NCI-H748 treated with DMSO at 0.1 percent for 48 hours (cell line): ENCODE data around the gene FAF1.

Experiments used
- DNase-seq: peaks from one replicate; lab custom pipeline; 2025; lab: John Stamatoyannopoulos, UW

FAF1 gene

DNA sequence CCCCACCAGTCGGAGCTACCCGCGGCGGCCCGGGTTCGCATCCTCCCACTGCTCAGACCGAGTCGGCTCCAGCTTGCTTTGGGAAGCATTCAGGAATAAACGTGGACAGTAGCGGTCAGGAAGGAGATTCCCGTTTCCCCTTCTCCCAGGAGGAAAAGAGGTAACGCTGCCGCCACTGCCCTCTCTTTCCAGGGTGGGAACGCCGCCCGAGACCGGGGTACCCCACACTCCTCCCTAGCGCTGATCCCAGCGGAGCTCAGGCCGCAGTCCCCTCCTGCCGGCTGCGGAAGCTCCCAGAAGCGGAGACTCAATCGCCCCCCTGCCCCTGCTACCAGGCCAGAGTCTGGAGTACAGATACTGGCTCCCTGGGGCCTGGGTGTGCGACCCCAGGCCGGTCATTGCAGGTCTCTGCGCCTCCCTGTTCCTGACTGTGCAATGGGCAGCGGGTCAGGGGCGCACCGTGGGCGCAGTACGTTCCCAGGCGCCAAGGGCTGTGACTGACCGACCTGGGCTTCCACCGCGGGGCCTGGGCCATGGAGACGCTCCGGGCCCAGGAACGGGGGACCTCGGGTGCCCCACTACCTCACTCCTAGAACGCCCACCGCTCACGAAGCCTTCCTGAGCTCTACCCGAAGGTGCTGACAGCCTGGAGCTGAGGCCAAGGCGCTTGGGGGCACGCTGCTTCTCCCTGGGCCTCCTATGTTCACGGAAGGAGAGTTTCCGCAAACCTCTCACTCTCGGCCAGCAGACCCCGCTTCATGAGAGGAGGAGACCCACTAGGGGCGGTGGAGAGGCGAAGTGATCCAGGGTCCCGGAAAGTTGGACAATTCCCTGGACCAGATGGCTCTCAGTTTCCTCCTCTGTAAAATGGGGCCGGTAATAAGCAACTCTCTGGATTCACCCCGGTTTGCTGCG, 544.6 kb downstream of the FAF1 start:
- DNase-seq, result no peak

DNA sequence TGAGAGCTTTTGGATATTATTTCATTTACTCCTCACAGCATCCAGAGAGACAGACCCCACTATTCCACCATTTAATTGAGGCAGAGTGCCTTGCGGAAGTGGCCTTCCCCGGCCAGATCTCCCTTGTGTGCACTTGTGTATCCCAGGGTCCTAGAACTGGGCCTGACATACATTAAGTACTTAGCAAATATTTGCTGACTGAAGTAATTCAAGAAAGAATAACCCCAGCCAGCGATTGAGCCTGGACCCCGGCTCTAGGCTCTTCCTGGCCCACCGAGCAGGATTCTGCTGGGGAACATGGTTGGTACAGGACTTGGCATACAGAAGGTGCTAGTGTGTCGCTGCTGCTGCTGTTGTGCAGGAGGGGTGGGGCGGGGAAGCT, 545.2 kb downstream of the FAF1 start:
- DNase-seq, result no peak

DNA sequence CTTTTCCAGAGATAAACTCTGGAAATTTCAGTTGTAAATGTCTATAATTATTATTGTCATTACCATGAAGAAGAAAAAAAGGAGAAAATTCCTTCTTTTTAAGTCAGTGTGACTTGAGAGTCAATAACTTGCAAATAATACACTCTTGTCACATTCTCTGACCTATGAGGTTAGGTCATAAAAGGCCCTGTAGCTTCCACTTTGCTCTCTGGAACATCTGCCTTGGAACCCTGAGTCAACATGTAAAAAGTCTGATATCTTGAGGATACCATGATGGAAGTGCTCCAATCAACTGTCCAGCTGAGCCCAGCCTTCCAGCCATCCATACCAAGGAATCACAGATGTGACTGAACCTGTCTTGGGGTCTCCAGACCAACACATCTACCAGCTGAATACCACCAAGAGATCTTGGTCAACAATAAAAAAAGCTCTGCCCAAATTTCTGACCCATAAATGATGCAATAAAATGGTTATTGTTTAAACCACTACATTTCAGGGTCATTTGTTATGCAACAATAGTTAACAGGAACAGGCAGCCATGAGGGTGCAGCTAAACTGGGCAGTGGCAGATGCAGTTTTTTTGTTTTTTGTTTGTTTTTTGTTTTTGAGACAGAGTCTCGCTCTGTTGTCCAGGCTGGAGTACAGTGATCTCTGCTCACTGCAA, 547.1 kb downstream of the FAF1 start:
- no peak for DNase-seq

GRCh38 chr1:50405814-50406213, 554.3 kb downstream of the FAF1 start:
- no peak for DNase-seq

DNA sequence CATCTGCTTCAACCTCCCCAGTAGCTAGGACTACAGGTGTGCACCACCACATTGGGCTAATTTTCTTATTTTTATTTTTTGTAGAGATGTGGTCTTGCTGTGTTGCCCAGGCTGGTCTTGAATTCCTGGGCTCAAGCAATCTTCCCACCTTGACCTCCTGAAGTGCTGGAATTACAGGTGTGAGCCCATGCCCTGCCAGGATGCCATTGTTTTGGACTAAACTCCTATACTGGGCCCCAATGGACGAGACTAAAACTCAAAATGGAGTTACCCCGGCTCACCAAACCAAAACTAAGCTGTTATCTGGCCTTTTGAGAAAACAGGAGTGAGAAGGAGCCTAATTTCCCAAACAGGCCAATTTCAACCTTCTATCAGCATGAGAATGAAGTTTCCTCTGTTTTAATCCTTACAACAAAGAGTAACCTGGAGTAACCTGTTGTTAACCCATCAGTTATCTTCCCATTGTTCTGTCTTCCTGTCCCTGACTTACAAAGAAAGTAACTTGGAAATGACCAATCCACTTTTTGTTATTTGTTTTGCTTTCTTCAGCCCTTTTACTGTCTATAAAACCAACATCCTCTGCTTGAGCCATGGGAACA, 566.4 kb downstream of the FAF1 start:
- DNase-seq, result no peak
